ACC112 (cell line): Measurements from ENCODE around the gene LRRC53.
A peak's percentile ranks its signal among the peaks of the same experiment; 100 is the strongest.

Experiments used
- H2AFZ ChIP-seq: fragments of 200-600 bp; sonication (generic); one replicate; pipeline ENCODE4 v1.6.0; 2017; ENCODE audit warnings: antibody characterized with exemption, low read length; ENCODE audit not compliant: unreplicated experiment
- H3K27ac ChIP-seq: fragments of 200-600 bp; sonication (generic); 2 replicates; pipeline ENCODE4 v1.5.1; 2014; ENCODE audit warnings: low read depth, mild to moderate bottlenecking, antibody characterized with exemption, low read length, moderate library complexity
- H3K27me3 ChIP-seq: fragments of 200-600 bp; sonication (generic); 2 replicates; pipeline ENCODE4 v1.6.1; 2014; ENCODE audit warnings: mild to moderate bottlenecking, antibody characterized with exemption, low read length, moderate library complexity, mixed read lengths; ENCODE audit not compliant: insufficient read depth
- H3K36me3 ChIP-seq: fragments of 200-600 bp; sonication (generic); 2 replicates; pipeline ENCODE4 v1.6.1; 2016; ENCODE audit warnings: mild to moderate bottlenecking, antibody characterized with exemption, low read length, moderate library complexity, mixed read lengths; ENCODE audit not compliant: insufficient read depth
- H3K4me1 ChIP-seq: fragments of 200-600 bp; sonication (generic); one replicate; pipeline ENCODE4 v1.6.1; 2016; ENCODE audit warnings: low read length, mixed read lengths; ENCODE audit not compliant: insufficient read depth, unreplicated experiment, control insufficient read depth
- H3K4me3 ChIP-seq: fragments of 200-600 bp; sonication (generic); 2 replicates; pipeline ENCODE4 v1.5.1; 2014; ENCODE audit warnings: mild to moderate bottlenecking, low read depth, low read length
- H3K79me2 ChIP-seq: fragments of 200-600 bp; sonication (generic); one replicate; pipeline ENCODE4 v1.6.0; 2016; ENCODE audit warnings: low read length; ENCODE audit not compliant: control insufficient read depth, unreplicated experiment, insufficient read depth

Gene LRRC53

DNA sequence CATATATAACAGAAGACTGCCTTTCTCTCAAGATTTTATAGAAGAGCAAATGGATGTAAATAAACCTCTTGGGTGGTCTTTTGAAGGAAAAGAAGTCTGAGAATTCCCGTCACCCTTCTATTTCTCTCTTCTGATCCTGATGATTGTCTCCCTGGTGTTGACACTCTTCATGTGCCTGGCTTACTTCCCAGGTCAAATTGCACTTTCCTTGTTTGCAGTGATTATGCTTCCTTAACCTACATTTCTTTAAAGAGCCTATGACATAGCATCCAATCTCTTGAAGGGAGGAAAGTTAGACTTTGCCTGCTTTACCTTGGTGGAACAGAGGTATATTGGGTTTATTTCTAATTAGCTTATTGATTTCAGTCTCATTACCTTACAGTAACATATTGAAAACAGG lies 80.1 kb downstream of the LRRC53 start:
- Histone ChIP-seq H3K36me3 (no peaks in the 10 kb centered on the region), H3K4me1 (no peaks in the 10 kb centered on the region), H3K27me3 (no peaks in the 10 kb centered on the region), H2AFZ (no peak overlapping the region), H3K4me3 (no peak overlapping the region), H3K79me2 (no peaks in the 10 kb centered on the region), H3K27ac (no peak overlapping the region)

DNA sequence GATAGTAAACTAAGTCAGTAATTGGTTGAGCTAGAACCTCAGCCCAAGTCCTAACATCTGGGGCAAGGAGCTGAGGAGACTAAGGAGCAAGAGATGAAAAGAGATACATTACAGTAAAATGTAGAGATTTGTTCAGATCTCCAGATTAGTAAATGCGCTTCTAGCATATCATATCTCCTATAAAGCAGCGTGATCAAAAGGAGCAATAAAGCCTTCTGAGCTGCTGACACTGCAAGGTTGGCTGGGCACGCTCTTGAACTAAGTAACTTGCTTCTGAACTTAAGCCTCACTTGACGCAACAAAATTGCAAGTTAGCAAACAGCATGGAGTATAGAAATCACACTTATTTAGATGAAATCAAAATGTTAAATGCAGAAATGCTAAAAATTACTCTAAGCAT lies 80.9 kb downstream of the LRRC53 start:
- Histone ChIP-seq H3K27me3 (no peaks in the 10 kb centered on the region), H3K4me1 (no peaks in the 10 kb centered on the region), H2AFZ (no peak overlapping the region), H3K27ac (no peak overlapping the region), H3K4me3 (no peak overlapping the region), H3K79me2 (no peaks in the 10 kb centered on the region), H3K36me3 (no peaks in the 10 kb centered on the region)

- no peaks in the 10 kb centered on the region for H3K36me3 ChIP-seq
- no peaks in the 10 kb centered on the region for H3K4me1 ChIP-seq
- no peaks in the 10 kb centered on the region for H3K79me2 ChIP-seq
- no peak overlapping the region for H3K27ac ChIP-seq
- no peak overlapping the region for H2AFZ ChIP-seq
- H3K4me3 ChIP-seq = no peak overlapping the region
- no peaks in the 10 kb centered on the region for H3K27me3 ChIP-seq
These were observed 82.0 kb downstream of the LRRC53 start for GRCh38 chr1:74430342-74430934.

GRCh38 chr1:74429580-74429979 lies 82.8 kb downstream of the LRRC53 start:
- Histone ChIP-seq H3K4me1 (no peaks in the 10 kb centered on the region), H3K27me3 (no peaks in the 10 kb centered on the region), H3K36me3 (no peaks in the 10 kb centered on the region), H3K4me3 (no peak overlapping the region), H2AFZ (no peak overlapping the region), H3K27ac (no peak overlapping the region), H3K79me2 (no peaks in the 10 kb centered on the region)

DNA sequence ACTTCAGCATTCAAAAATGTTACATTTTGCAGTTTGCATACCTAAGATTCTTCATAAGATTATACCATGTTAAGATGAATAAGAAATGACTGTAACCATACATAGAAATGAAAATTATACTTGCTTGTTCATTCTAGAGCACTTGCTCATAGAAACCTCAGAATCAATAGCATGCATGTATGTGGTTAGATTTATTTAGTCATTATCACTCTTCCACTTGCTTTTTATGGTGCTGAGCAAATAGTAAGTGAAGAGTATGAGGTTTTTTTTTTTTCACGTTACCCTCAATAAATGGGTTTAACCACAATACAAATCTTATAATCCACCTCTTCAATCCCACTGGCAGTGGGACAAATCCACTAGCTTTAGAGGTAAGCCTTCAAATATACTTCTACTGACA lies 84.7 kb downstream of the LRRC53 start:
- no peaks in the 10 kb centered on the region for H3K36me3 ChIP-seq
- H3K4me3 ChIP-seq = no peak overlapping the region
- H3K79me2 ChIP-seq = no peaks in the 10 kb centered on the region
- no peak overlapping the region for H2AFZ ChIP-seq
- H3K4me1 ChIP-seq = no peaks in the 10 kb centered on the region
- no peaks in the 10 kb centered on the region for H3K27me3 ChIP-seq
- H3K27ac ChIP-seq = no peak overlapping the region

DNA sequence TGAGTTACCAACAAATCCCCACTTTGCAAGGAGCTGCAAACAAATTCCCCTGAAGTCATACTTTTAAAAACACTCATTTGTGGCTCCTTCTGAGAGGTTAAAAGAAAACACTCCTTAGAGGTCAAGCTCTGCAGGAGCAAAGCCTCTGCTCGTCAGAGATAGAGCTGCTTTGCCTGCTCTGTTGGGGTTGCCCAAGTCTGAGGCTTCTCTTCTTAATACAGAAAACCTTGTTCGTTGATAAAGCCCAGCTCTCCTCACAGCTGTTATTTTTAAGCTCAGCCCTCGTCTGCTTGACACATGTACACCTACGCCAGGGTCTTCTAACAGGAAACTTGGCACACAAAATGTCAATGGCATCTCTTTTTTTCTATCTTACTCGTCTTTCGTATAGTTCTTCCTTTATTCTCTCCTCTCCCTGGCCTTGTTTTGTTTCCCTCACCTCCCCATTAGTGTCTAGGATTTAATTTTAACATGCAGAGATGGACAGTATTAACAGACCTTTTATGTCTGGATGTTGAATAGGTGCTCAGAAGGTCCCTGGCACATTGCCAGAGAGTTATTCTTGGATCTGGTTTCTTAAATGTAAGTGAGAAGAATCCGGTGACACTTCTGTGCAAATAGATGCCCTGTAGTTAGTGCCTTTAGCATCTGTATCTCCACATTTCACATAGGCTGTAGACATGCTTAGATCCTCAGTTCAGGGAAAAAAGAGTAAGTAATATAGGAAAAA lies 86.0 kb downstream of the LRRC53 start:
- H3K4me3 ChIP-seq = no peak overlapping the region
- no peak overlapping the region for H3K27ac ChIP-seq
- H3K79me2 ChIP-seq = no peaks in the 10 kb centered on the region
- no peak overlapping the region for H2AFZ ChIP-seq
- no peaks in the 10 kb centered on the region for H3K27me3 ChIP-seq
- H3K36me3 ChIP-seq = no peaks in the 10 kb centered on the region
- H3K4me1 ChIP-seq = no peaks in the 10 kb centered on the region

- Histone ChIP-seq H3K27me3 (no peaks in the 10 kb centered on the region), H3K4me1 (no peaks in the 10 kb centered on the region), H2AFZ (peak overlapping the region; percentile 6), H3K79me2 (no peaks in the 10 kb centered on the region), H3K27ac (no peak overlapping the region), H3K36me3 (no peaks in the 10 kb centered on the region), H3K4me3 (no peak overlapping the region)
These were observed 86.7 kb downstream of the LRRC53 start for GRCh38 chr1:74425676-74426075.

- no peaks in the 10 kb centered on the region for H3K4me1 ChIP-seq
- H3K27ac ChIP-seq = no peak overlapping the region
- H2AFZ ChIP-seq = no peak overlapping the region
- H3K4me3 ChIP-seq = no peak overlapping the region
- no peaks in the 10 kb centered on the region for H3K36me3 ChIP-seq
- no peaks in the 10 kb centered on the region for H3K27me3 ChIP-seq
- H3K79me2 ChIP-seq = no peaks in the 10 kb centered on the region
These were observed 88.9 kb downstream of the LRRC53 start for GRCh38 chr1:74423471-74423870.

DNA sequence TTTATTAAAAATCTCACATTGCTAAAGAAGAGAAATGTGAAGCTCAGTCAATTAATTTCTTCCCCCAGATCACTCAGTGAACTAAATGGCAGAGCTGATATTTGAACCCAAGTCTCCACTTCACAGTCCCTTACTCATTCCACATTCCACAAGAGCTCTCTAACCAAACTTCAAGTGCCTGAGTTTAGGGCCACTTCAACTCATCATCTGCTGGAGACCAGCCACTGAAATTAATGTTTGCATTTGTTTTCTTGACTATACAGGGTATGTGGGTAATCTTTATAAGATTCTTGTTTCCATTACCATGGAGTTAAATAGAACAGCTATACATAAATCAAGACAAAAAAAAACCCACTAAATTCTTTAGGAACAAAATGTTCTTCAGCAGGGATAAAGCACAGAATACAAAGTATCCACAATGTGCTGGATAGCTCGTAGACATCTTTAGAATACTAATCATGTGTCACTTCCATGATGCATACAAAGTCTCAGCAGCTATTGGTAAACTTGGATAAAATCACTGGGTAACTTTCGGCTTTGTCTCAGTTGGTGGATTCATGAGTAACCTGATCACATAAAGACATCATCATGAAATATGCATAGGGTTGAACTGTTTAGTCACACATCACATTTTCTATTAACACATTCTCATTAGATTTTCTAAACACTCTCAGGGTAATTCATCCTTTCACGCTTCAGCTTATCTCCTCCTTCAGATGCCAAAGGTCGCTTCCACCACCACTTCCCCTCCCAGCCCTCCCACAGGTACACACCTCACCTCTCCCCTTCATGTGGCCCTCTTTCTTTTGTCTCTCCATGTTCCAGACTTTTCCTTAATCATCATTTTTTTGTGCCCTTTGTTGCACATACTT lies 89.8 kb downstream of the LRRC53 start:
- Histone ChIP-seq H3K27ac (no peak overlapping the region), H2AFZ (no peak overlapping the region), H3K27me3 (no peaks in the 10 kb centered on the region)

DNA sequence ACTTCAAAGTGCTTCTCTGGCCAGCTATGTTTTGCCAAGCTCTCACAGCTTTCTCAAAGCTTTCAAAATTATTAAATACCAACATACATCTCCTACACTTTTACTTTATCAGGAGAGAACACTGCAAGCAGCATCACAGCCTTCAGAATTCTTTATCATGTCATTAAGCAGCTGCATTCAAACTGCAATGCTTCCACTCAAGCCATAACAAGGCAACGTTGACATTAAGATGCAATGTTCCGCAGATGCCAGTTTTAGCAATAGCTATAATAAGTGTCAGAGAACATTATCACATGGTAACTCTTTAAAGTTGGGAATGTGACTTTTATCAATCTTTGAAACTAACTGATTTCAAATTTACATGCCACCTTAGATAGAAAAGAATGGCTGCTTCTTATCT lies 91.9 kb downstream of the LRRC53 start:
- Histone ChIP-seq H3K36me3 (no peaks in the 10 kb centered on the region), H2AFZ (no peak overlapping the region), H3K4me3 (no peak overlapping the region), H3K79me2 (no peaks in the 10 kb centered on the region), H3K27me3 (no peaks in the 10 kb centered on the region), H3K4me1 (no peaks in the 10 kb centered on the region), H3K27ac (no peak overlapping the region)

More for the DNA sequence above, 89.8 kb downstream of the LRRC53 start:
- Histone ChIP-seq H3K4me1 (no peaks in the 10 kb centered on the region), H3K36me3 (no peaks in the 10 kb centered on the region), H3K79me2 (no peaks in the 10 kb centered on the region), H3K4me3 (no peak overlapping the region)
